GM12872 (cell line): ENCODE measurements around the gene OLIG2.

Experiments used
- TF ChIP-seq, protein P1 (sequence below): IDR thresholded peaks from 3 replicates; pipeline ENCODE4 v1.5.1; 2011; ENCODE audit warnings: low read depth, mild to moderate bottlenecking, low read length, moderate library complexity; ENCODE audit not compliant: insufficient read depth

OLIG2 gene

GRCh38 chr21:33046455-33046854 lies 20.7 kb downstream of the OLIG2 start:
- TF ChIP-seq, protein P1, sequence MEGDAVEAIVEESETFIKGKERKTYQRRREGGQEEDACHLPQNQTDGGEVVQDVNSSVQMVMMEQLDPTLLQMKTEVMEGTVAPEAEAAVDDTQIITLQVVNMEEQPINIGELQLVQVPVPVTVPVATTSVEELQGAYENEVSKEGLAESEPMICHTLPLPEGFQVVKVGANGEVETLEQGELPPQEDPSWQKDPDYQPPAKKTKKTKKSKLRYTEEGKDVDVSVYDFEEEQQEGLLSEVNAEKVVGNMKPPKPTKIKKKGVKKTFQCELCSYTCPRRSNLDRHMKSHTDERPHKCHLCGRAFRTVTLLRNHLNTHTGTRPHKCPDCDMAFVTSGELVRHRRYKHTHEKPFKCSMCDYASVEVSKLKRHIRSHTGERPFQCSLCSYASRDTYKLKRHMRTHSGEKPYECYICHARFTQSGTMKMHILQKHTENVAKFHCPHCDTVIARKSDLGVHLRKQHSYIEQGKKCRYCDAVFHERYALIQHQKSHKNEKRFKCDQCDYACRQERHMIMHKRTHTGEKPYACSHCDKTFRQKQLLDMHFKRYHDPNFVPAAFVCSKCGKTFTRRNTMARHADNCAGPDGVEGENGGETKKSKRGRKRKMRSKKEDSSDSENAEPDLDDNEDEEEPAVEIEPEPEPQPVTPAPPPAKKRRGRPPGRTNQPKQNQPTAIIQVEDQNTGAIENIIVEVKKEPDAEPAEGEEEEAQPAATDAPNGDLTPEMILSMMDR, result no peak

GRCh38 chr21:33047231-33047630 lies 21.5 kb downstream of the OLIG2 start:
- TF ChIP-seq, protein P1, result no peak

DNA sequence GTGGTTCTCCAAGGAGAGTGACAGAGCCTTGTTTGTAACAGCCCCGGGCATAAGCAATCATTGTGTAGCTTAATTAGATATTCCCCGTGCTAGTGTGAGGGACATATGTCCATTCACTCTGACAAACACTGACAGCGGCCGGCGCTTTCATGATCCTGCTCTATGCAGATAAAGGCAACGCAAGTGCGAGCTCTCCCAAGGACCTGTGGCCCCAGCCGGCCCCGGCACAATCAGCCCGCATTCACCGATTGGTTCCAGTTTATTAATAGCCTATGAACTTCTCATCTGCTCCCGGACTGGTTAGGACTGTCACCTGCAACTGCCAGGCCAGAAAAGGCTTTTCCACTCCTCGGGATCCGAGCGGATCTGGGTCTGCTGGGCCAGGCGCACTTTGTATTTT lies 26.2 kb downstream of the OLIG2 start:
- TF ChIP-seq, protein P1, result no peak

DNA sequence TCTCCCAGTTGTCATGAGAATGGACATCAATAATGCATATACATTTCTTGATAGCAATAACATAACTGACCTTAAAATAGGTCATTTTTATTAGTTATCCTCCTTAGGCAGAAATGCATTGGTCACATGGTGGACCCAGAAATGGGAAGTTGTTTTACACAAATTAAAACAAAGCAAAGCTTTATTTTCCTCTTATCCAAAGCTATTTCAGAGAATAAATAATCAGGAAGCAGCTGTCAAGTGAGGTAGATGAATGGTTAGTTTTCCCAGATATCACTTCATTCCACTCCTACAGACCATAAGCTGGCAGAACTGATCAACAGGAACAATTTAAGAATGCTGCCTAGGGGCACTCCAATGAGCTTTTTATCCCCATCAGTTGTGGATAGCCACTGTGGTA lies 28.2 kb downstream of the OLIG2 start:
- TF ChIP-seq, protein P1, result no peak

- TF ChIP-seq, protein P1, result no peak
Measured at GRCh38 chr21:33055991-33056390, 30.3 kb downstream of the OLIG2 start.

- TF ChIP-seq, protein P1, result no peak
Measured at GRCh38 chr21:33057385-33057940, 31.7 kb downstream of the OLIG2 start.

DNA sequence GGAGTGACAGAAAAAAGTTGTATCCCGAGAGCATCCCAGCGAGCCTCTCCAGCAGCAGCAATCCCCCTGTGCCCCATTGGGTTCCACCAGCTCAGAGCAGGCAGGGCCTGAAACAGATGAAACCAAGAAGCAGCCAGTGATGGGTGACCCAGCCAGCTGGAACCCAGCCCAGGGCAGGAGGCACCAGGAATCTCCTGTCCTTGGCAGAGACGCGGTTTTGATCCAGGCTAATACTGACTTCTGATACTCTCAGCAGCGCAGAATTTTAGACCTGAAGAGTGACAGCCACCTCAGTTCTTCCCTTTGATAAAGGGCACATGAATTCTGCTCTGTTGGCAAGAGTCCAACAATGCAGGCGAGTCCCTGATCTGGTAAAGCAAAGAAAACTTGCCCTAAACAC lies 32.8 kb downstream of the OLIG2 start:
- TF ChIP-seq, protein P1, result no peak
